PC-9 (cell line): Measurements from ENCODE around the gene CLUH. TPM values are rescaled to one million over a fixed set of nuclear protein-coding genes. Genes with fewer than 3 reads are reported as not detected.

ENCODE experiments used
- BruUV-seq: library from RNA; stranded (reverse); fragments of 400-500 nt; replicated peaks from 2 replicates; lab custom pipeline; 2021; lab: Mats Ljungman, UMichigan
- CTCF ChIA-PET: fragments of 300-600 bp; sonication (Branson Sonifier 250); formaldehyde crosslinking; loops from one replicate; lab custom pipeline; 2022; ENCODE audit warnings: antibody characterized with exemption; lab: Charles Lee
- POLR2A ChIA-PET: fragments of 300-600 bp; sonication (Branson Sonifier 250); formaldehyde crosslinking; loops from one replicate; lab custom pipeline; 2022; ENCODE audit warnings: antibody characterized with exemption; ENCODE audit not compliant: unreplicated experiment; lab: Charles Lee
- DNase-seq, 2 experiments: peaks; one replicate each; pipeline versions ENCODE4 v3.0.0 to v3.0.0-alpha.2; 2015 to 2022; ENCODE audit warnings: mixed read lengths in 1 of 2
- H2AFZ ChIP-seq: fragments of 200-600 bp; sonication (generic); 2 replicates; pipeline ENCODE4 v1.8.1; 2017; ENCODE audit warnings: antibody characterized with exemption
- H3F3A ChIP-seq: fragments of 200-600 bp; sonication (generic); 2 replicates; pipeline ENCODE4 v1.8.1; 2017; ENCODE audit warnings: antibody characterized with exemption, mild to moderate bottlenecking, low read depth; ENCODE audit not compliant: insufficient read depth
- H3K27ac ChIP-seq: fragments of 200-600 bp; sonication (generic); 2 replicates; pipeline ENCODE4 v1.6.1; 2016; ENCODE audit warnings: mixed run types
- H3K27me3 ChIP-seq: fragments of 200-600 bp; sonication (generic); 2 replicates; pipeline ENCODE4 v1.6.1; 2016; ENCODE audit warnings: low read depth, mixed run types; ENCODE audit not compliant: insufficient read depth
- H3K36me3 ChIP-seq: fragments of 200-600 bp; sonication (generic); 2 replicates; pipeline ENCODE4 v1.6.1; 2016; ENCODE audit warnings: low read depth, mixed run types
- H3K4me1 ChIP-seq: fragments of 200-600 bp; sonication (generic); replicated peaks from 2 replicates; pipeline ENCODE4 v1.6.1; 2016; ENCODE audit warnings: mixed run types; ENCODE audit not compliant: insufficient read depth
- H3K4me2 ChIP-seq: fragments of 200-600 bp; sonication (generic); 2 replicates; pipeline ENCODE4 v1.6.1; 2017; ENCODE audit warnings: mixed run types
- H3K4me3 ChIP-seq: fragments of 200-600 bp; sonication (generic); 2 replicates; pipeline ENCODE4 v1.6.1; 2016; ENCODE audit warnings: mixed run types
- H3K79me2 ChIP-seq: fragments of 200-600 bp; sonication (generic); 2 replicates; pipeline ENCODE4 v1.6.1; 2017; ENCODE audit warnings: low read depth, mixed run types
- H3K9me2 ChIP-seq: fragments of 200-600 bp; sonication (generic); 2 replicates; pipeline ENCODE4 v1.8.1; 2017; ENCODE audit warnings: mild to moderate bottlenecking; ENCODE audit not compliant: insufficient read depth
- H3K9me3 ChIP-seq: fragments of 200-600 bp; sonication (generic); 2 replicates; pipeline ENCODE4 v1.8.1; 2016; ENCODE audit warnings: low read depth; ENCODE audit not compliant: insufficient read depth
- H4K20me1 ChIP-seq: fragments of 200-600 bp; sonication (generic); 2 replicates; pipeline ENCODE4 v1.8.1; 2017; ENCODE audit not compliant: insufficient read depth
- EZH2 ChIP-seq: fragments of 200-600 bp; sonication (generic); IDR thresholded peaks from 2 replicates; pipeline ENCODE4 v1.8.0; 2017; ENCODE audit warnings: antibody characterized with exemption, low read depth
- intact Hi-C: fragments of 100-400 bp; cut with micrococcal nuclease; formaldehyde crosslinking; loops from one replicate; pipeline ENCODE4 v1.10.0; 2022; ENCODE audit not compliant: unreplicated experiment
- total RNA-seq: library from RNA; stranded (reverse); gene quantifications from 2 replicates; pipeline ENCODE4 v1.2.3, GENCODE V29; 2021
- TF ChIP-seq, protein P1 (sequence below): fragments of 200-600 bp; sonication (generic); conservative IDR thresholded peaks from 2 replicates; pipeline ENCODE4 v1.6.1; 2017; ENCODE audit warnings: mixed run types, antibody characterized with exemption, mild to moderate bottlenecking, moderate library complexity

CLUH gene
- total RNA-seq, 1 experiment from 2014 or later, result 142 TPM

DNA sequence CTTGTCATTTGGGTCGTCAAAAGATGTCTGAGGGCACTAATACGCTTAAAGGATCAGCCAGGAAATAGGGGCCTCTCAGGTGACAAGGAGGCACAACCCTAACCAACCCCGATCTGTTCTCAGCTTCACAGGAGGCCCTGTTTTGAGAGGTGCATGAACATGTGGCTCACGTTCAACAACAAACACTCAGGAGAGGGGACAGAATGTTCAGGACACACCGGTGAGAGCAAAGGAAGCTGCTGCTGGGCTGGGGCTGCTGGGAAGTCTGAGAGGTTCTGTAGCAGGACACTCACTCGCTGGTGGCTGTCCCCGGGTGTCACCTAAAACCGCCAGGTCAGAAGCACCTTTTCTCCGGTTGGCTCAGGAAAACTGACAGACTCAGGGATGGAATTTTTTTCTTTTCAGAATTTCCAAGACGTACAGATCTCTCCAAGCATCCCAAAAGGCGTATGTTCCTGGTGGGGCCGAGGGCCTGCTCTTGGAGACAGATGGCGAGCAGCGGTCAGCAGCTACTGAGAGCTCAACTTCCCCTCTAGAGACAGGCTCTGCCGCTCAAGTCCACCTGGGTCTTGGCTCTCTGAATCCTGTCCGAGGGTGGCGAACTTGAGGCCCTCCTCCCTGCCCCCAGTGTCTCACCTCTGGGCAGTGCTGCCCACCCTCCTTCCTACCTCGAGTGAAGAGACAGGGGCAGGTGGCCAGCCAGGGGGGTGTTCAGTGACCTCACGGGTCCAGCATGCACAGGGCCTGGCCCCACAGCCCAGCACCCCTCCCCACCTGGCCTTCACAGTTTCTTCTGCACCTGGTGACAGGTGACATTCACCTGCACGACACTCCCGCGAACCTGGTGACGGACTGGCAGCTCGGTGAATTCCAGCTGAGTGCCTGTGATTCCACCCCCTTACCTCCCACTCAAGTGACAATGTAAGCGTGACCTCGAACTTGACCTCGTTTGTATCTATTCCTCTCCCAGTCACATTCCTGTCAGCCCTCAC, 22.9 kb downstream of the CLUH start:
- Histone ChIP-seq H3K4me2 (no peak overlapping the region), H3K9me2 (no peaks in the 10 kb centered on the region), H3K79me2 (no peaks in the 10 kb centered on the region), H3K4me3 (no peak overlapping the region), H4K20me1 (peaks cover 34% of the 10 kb centered on the region), H3F3A (peaks cover 56% of the 10 kb centered on the region), H3K27ac (peak overlapping the region; percentile 1; the same call in 1 of the 2 replicates), H3K27me3 (no peaks in the 10 kb centered on the region), H3K36me3 (no peaks in the 10 kb centered on the region), H3K9me3 (no peaks in the 10 kb centered on the region), H3K4me1 (no peaks in the 10 kb centered on the region), H2AFZ (no peak overlapping the region)
- no peak for DNase-seq
- ChIA-PET POLR2A (no interaction called here), CTCF (no interaction called here)
- BruUV-seq, result no TSS peak
- no peak for TF ChIP-seq EZH2
- TF ChIP-seq, protein P1, sequence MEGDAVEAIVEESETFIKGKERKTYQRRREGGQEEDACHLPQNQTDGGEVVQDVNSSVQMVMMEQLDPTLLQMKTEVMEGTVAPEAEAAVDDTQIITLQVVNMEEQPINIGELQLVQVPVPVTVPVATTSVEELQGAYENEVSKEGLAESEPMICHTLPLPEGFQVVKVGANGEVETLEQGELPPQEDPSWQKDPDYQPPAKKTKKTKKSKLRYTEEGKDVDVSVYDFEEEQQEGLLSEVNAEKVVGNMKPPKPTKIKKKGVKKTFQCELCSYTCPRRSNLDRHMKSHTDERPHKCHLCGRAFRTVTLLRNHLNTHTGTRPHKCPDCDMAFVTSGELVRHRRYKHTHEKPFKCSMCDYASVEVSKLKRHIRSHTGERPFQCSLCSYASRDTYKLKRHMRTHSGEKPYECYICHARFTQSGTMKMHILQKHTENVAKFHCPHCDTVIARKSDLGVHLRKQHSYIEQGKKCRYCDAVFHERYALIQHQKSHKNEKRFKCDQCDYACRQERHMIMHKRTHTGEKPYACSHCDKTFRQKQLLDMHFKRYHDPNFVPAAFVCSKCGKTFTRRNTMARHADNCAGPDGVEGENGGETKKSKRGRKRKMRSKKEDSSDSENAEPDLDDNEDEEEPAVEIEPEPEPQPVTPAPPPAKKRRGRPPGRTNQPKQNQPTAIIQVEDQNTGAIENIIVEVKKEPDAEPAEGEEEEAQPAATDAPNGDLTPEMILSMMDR, result no peak
- intact Hi-C loops, result no loop called here

DNA sequence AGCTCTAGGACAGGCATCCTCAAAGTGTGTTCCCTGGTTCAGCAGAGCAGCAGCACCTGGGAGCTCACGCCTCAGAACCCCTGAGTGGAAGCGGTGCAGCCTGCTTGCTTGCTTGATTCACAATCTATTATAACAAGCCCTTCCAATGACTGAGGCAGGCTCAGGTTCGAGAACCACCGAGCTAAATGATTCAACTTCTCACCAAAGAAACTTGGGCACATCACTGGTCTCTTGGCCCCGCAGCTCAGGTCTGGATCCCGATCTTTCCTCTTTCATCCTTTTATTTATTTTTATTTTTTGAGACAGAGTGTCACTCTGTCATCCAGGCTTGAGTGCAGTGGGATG, 24.5 kb downstream of the CLUH start:
- no peak for DNase-seq
- Histone ChIP-seq H3K79me2 (no peaks in the 10 kb centered on the region), H3K27ac (no peak overlapping the region), H3K27me3 (no peaks in the 10 kb centered on the region), H3K4me3 (no peak overlapping the region), H3K36me3 (peaks cover 11% of the 10 kb centered on the region), H4K20me1 (peaks cover 41% of the 10 kb centered on the region), H3K4me2 (no peak overlapping the region), H3K4me1 (no peaks in the 10 kb centered on the region), H3K9me2 (no peaks in the 10 kb centered on the region), H3K9me3 (no peaks in the 10 kb centered on the region), H2AFZ (no peak overlapping the region), H3F3A (peaks cover 66% of the 10 kb centered on the region)
- no peak for TF ChIP-seq EZH2
- TF ChIP-seq, protein P1, result no peak
- ChIA-PET POLR2A (interaction anchor here (1.2 kb wide), 1 partner anchor 279 kb away, joined by 3 read pairs; no protein-coding TSS in a partner anchor), CTCF (no interaction called here)
- intact Hi-C loops, result no loop called here
- no TSS peak for BruUV-seq

DNA sequence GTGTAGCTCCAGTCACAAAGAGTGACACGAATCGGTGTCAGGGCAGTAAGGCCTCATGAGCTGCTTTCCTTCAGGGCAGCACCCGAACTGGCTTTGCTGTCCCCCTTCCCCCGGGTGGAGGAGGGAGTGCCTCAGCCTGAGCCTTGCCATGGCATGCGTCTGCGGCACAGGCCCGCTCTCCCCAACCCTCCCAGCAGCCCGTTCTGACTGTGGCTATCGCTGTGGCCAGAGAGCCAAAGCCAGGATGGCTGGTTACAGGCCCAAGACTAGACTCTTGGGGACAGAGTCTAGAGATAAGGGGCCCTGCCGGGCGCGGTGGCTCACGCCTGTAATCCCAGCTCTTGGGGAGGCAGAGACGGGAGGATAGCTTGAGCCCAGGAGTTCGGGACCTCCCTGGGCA, 25.9 kb downstream of the CLUH start:
- intact Hi-C loops, result no loop called here
- no peaks in the 10 kb centered on the region for H3K79me2 ChIP-seq
- H3K9me3 ChIP-seq, result no peaks in the 10 kb centered on the region
- H4K20me1 ChIP-seq, result peaks cover 34% of the 10 kb centered on the region
- BruUV-seq, result no TSS peak
- TF ChIP-seq EZH2, result no peak
- TF ChIP-seq, protein P1, result no peak
- POLR2A ChIA-PET, result interaction anchor here (0.5 kb wide), 1 partner anchor 132 kb away, joined by 5 read pairs; no protein-coding TSS in a partner anchor
- CTCF ChIA-PET, result no interaction called here
- H3K4me1 ChIP-seq, result no peaks in the 10 kb centered on the region
- H3K27ac ChIP-seq, result no peak overlapping the region
- no peaks in the 10 kb centered on the region for H3K9me2 ChIP-seq
- peaks cover 72% of the 10 kb centered on the region for H3F3A ChIP-seq
- no peak for DNase-seq
- H3K27me3 ChIP-seq, result no peaks in the 10 kb centered on the region
- H3K4me2 ChIP-seq, result no peak overlapping the region
- H3K4me3 ChIP-seq, result no peak overlapping the region
- H2AFZ ChIP-seq, result no peak overlapping the region
- H3K36me3 ChIP-seq, result peaks cover 23% of the 10 kb centered on the region
